D341Med (cell line): Measurements from ENCODE around the gene SLC6A13.

Experiments used
- DNase-seq: peaks from one replicate; pipeline ENCODE4 v3.0.0; 2012; ENCODE audit warnings: low spot score

Gene SLC6A13

DNA sequence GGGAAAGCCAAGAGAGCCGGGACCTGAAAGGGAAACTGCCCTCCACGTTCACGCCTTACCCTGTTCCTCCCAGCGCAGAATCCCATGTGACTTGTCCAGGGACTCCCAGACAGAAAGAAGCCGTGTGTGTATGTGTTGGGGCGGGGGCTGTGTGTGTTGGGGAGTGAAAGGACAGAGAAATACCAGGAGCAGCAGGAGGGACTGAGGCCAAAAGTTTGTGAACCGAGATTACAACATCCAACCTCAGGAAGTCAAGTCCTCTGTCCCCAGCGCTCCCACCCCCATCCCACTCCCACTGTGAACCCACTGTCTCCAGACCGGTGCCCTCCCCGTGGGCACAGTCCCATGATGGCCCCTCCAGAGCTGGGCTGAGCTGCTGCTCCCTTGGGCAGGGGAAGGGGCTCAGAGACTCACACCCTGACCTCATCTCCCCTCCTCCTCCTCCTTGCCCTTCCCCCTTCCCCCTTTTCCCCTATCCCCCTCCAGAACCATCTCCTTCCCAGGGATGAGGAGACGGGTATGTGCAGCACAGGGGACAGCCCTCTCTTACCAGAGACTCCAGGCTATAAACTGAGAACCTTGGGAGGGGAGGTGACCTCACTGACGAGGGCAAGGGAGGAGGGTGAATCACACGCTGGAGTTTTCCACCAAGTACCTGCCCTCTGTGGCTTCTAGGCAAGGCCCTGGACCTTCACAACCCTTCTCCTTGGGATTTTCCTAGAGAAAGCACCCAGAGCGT lies 48.5 kb downstream of the SLC6A13 start, which contains the start of gene SLC6A12:
Gene SLC6A12, minus strand, starts transcription at position 155 of the 739 bp plus-strand sequence. CDS start 4,171 bp downstream, outside the sequence.
- no peak for DNase-seq

DNA sequence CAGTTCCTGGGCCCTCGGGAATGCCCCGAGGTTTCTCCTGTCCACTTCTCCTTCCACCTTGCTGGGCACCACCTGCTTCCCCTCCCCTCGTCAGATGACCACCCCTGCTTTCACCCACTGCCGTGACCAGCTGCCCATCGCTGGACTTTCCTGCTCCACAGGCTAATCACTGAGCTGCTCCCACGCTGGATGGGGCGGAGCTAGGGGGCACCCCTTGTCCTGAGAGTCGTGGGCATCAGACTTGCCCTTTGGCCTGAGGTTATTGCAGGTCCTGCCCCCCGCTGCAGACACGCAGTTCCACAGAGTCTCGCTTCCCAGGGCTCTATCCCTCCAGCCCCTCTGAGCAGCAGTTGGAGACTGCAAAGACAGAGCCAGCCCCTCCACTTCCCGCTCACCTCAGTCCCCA lies 49.1 kb downstream of the SLC6A13 start:
- no peak for DNase-seq

- no peak for DNase-seq
Measured at GRCh38 chr12:212715-213526, 49.7 kb downstream of the SLC6A13 start.

DNA sequence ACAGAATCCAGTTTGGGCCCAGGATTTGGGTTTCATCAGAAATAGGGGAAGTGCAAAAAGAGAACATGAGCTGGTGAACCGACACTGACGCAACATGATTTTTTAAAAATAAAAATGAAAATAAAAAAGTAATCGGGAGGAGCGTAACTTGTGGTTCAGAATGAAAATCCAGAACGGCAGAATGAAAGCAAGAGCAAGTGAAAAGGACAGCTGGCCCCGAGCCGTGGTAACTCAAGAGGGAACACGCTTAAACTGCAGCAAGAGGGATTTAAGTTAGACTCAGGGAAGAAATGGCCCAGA lies 50.3 kb downstream of the SLC6A13 start:
- no peak for DNase-seq

DNA sequence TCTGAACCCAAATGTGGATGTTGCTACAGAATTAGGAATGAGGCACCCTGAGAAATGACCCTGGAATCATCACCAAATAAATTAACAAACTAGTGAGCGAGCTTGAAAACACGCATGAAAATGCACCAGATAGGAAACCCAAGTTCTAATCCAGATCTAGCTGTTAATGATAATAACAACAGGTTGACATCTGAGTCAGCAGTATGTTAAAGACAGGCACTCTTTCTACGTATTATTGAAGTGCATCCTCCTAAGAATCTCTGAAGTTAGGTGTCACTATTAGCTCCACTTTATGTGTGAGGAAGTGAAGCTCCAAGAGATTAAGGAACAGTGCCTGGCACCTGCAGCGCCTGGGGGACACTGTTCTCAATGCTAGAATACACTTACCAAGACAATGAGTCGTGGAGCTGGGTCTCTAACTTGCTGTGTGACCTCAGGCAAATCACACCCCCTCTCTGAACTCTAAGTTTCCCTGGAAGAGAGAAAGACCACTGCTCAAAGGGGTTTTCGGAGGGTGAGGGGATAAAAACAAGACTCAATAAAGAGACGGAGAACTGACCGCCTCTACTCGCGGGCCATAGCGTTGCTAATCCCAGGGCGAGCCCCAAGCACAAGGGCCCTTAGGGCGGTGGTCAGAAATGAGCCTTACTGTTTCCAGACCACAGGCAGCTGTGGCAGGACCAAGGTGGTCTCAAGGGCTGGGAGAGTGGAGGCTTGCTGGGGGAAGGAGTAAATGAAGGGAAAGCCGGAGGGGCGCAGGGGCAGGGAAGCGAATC lies 50.8 kb downstream of the SLC6A13 start:
- no peak for DNase-seq

- no peak for DNase-seq
Measured at GRCh38 chr12:211142-211465, 51.5 kb downstream of the SLC6A13 start.

DNA sequence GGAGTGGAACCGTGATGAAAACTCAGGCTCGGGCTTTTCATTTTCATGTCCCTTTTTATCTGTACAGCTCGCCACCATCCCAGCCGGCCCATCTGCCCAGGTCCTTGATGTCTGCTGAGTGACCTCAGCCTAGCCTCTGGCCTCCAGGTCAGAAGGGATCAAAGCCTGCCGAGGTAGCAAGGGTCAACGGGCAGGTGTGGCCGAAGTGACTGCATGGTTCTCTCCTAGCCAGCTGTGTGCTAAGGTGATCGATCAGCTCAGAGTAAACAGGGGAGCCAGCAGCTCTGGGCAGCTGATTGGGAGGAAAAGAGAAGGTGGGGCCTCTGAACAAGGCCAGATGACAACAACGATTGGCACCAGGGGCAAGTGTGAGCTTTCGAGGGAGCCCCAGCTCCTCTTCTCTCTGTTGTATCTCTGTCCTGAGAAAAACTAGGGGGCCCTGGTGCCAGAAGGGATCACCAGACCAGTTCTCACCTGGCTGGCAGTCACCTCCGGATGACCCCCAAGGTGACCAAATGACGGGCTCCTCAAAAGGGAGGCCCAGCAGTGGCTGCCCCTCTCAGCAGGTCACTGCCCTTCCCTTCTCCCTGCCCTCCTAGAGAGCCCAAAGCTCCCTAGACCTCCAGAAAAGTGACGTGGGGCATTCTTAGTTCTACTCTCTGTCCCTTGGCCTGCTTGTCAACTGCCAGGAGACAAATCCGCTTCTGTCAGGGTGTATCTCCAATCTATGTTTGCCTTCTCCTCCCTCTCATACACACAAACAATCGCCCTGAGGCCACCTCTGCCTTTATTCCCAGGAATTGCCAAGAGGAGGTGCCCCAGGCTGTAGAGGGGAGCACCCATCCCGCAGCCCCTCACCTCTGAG lies 52.1 kb downstream of the SLC6A13 start:
- DNase-seq = no peak

GRCh38 chr12:209851-210250 lies 52.8 kb downstream of the SLC6A13 start:
- DNase-seq = no peak

DNA sequence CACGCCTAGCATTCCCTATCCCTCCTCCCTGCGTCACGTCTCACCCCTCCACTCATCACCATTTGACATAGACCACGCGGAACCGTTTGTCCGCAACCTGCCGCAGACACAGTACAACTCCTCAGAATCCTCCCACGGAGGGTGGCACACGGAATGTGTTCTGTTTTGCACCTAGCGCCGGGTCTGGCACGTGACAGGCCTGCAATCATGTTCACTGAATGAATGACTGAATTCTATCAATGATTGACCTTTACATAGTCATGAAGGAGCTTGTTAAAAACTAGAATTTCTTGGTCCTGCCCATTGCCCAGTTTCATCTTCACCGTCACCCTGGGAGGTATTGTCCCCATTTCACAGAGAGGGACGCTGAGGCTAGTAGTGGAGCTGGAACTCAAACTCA lies 53.4 kb downstream of the SLC6A13 start:
- DNase-seq = no peak

GRCh38 chr12:208813-209212 lies 53.8 kb downstream of the SLC6A13 start:
- DNase-seq = no peak

- no peak for DNase-seq
Measured at GRCh38 chr12:207804-208203, 54.8 kb downstream of the SLC6A13 start.

DNA sequence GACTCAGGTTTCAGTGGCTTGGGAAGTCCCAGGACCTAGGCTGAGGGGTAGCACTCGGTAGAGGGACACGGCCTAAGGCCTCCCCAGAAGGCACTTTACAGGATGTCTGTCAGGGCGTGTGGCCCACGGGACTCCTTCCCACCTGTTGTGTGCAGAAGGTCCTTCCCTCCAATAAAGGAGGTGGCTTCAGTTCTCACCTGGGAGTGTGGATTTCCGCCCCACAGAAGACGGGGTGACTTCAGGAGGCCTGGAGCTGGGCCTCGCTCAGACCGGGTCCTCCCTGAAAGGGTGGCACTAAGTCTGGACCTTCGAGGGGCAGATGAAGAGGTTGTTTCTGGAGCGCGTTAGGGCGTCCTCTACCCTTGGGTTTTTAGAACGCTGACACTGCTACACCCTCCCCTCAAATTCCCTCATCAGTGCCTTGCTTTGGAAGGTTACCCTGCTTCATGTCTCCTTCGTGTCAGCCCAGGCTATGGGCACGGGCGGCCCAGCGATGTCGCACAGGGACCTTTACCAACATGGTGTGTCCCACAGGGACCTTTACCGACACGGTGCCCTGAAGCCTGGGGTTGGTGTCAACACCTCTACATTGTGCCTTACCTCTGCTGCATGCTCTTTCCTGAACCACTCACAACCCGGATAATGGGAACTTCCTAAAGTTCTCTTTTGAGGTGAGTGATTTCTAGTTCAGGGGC lies 55.7 kb downstream of the SLC6A13 start:
- no peak for DNase-seq

GRCh38 chr12:205026-205425 lies 57.6 kb downstream of the SLC6A13 start:
- DNase-seq = no peak

DNA sequence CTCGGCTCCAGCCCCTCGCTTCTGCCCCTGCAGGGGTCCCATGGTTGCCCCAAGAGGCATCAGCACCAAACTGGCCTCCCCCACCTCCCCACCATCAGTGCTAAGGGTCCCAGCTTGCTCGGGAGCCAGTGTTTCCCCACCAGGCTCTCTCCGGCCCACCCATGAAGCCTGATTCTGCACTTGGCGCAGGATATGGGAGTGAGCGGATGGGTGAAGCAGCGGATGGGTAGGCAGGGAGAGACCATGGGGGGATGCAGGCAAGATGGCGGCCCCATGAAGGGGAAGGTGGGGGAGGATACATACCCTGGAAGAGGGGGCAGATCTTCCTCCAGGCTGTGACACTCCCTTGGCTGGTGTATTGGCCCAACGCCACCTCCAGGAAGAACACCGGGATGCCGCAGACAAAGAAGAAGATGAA lies 58.4 kb downstream of the SLC6A13 start:
- no peak for DNase-seq

GRCh38 chr12:203462-204260 lies 59.0 kb downstream of the SLC6A13 start:
- peak; percentile 67 for DNase-seq

DNA sequence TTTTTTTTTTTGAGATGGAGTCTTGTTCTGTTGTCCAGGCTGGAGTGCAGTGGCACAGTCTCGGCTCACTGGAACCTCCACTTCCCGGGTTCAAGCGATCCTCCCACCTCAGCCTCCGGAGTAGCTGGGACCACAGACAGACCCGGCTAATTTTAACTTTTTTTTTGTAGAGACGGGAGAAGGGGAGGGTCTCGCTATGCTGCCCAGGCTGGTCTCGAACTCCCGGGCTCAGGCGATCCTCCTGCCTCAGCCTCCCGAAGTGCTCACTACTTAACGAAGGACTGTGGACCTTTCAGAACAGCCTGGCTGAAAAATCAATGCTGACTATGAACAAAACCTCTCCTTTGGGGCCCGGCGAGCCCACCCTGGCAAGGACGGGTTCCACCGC lies 59.6 kb downstream of the SLC6A13 start:
- DNase-seq = no peak

GRCh38 chr12:202081-202731 lies 60.4 kb downstream of the SLC6A13 start:
- no peak for DNase-seq

DNA sequence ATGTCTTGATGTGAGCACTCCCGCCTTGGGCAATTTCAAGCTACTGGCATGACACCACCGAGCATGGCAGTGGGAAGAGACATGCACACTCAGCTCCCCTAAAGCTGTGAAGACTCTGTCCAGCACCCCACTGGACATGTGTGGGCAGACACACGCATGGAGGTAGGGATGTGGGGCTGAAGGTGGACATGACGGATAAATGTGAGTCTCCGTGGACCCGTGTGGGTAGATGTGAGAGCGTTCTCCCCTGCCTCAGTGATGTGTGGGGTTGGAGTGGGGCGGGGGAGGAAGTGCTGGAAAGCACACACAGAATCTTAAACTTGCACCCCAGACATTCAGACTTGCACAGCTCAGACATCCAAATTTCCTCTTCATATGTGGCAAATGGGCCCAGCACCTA lies 61.3 kb downstream of the SLC6A13 start:
- DNase-seq = no peak

GRCh38 chr12:198705-199104 lies 63.9 kb downstream of the SLC6A13 start:
- DNase-seq = no peak
